Subcutaneous preadipocyte (primary cell): ENCODE results near the gene EGR4. TPM values are rescaled to one million over a fixed set of nuclear protein-coding genes. Genes with fewer than 3 reads are reported as not detected.

Experiments
- small RNA-seq: library from RNA; depleted of rRNA; stranded (forward); fragments of <200 nt; gene quantifications from one replicate; pipeline ENCODE3, GENCODE V24; 2012
- total RNA-seq: library from RNA; depleted of rRNA; stranded (reverse); fragments of >200 nt; gene quantifications from 2 replicates; pipeline ENCODE4 v1.2.3, GENCODE V29; 2012

Gene EGR4
- not detected in 2 replicates for total RNA-seq

GRCh38 chr2:73293534-73294171 lies at the start of gene EGR4:
Gene EGR4 (minus strand): TSS chr2:73293548. CDS start chr2:73293317, 231 bp downstream.

GRCh38 chr2:73284296-73285158 lies 8.8 kb downstream of the EGR4 start, which contains the start of gene FBXO41:
Gene FBXO41 (minus strand): TSS chr2:73284478. CDS start chr2:73269630, 14,848 bp downstream.

Small RNA genes within 50 kb of the gene (small RNA-seq; reads per million reads assigned to genes)
- not detected for gene RNU6-111P

Other genes with a start within 250 kb of the EGR4 start
- gene SFXN5, start 221.8 kb downstream of the EGR4 start, total RNA-seq: 8.4 and 8.8 TPM in 2 replicates
- gene RAB11FIP5, start 180.6 kb downstream of the EGR4 start, total RNA-seq: 27.6 and 29.8 TPM in 2 replicates
- gene NOTO, start 91.0 kb downstream of the EGR4 start, total RNA-seq: not detected in 2 replicates
- gene SMYD5, start 79.3 kb downstream of the EGR4 start, total RNA-seq: 21.7 and 25.6 TPM in 2 replicates
- gene PRADC1, start 60.3 kb downstream of the EGR4 start, total RNA-seq: 18.6 and 18.7 TPM in 2 replicates
- gene CCT7, start 59.2 kb downstream of the EGR4 start, total RNA-seq: 326 and 375 TPM in 2 replicates
- 1.6 and 1.8 TPM in 2 replicates for gene FBXO41, start 9.1 kb downstream of the EGR4 start, total RNA-seq
- 12.9 and 24.0 TPM in 2 replicates for gene ALMS1, start 92.3 kb upstream of the EGR4 start, total RNA-seq